ENCODE measurements around the gene NUDT14. TPM values are rescaled to one million over a fixed set of nuclear protein-coding genes. Genes with fewer than 3 reads are reported as not detected.

The NUDT14 gene
- total and polyA plus RNA-seq, 12 donors, result 4.1 to 55.8 (median 36.6) TPM

DNA sequence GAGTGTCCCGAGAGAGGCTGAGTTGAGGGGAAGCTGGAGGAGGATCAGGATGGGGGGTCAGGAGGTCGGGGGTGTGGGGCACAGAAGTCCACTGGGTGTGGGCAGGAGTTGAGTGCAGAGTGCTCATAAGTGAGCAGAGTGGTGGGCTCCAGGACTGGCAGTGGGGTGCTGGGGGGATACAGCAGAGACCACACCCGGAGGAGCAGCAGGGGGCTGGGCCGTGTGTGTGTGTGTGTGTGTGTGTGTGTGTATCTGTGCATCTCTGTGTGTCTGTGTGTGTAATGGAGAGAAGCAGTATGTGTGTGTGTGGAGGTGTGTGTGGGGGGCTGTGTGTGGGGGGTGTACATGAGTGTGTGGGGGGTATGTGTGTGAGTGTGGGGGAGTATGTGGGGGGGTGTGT lies 4.9 kb upstream of the NUDT14 start:
- Histone ChIP-seq H3K27ac (no peak overlapping the region), H3K27me3 (peaks cover 13% of the 10 kb centered on the region), H3K4me3 (no peak overlapping the region), H3K9me3 (replicated peaks in 1 of 3) (no peaks in the 10 kb centered on the region), H3K4me1 (replicated peaks in 1 of 2) (peaks cover 0 to 5% of the 10 kb centered on the region in 2 donors), H3K36me3 (replicated peaks in 1 of 2) (no peaks in the 10 kb centered on the region)
- TF ChIP-seq POLR2A (IDR thresholded peaks at IDR 0.05), result no peak
- TF ChIP-seq, protein P1, sequence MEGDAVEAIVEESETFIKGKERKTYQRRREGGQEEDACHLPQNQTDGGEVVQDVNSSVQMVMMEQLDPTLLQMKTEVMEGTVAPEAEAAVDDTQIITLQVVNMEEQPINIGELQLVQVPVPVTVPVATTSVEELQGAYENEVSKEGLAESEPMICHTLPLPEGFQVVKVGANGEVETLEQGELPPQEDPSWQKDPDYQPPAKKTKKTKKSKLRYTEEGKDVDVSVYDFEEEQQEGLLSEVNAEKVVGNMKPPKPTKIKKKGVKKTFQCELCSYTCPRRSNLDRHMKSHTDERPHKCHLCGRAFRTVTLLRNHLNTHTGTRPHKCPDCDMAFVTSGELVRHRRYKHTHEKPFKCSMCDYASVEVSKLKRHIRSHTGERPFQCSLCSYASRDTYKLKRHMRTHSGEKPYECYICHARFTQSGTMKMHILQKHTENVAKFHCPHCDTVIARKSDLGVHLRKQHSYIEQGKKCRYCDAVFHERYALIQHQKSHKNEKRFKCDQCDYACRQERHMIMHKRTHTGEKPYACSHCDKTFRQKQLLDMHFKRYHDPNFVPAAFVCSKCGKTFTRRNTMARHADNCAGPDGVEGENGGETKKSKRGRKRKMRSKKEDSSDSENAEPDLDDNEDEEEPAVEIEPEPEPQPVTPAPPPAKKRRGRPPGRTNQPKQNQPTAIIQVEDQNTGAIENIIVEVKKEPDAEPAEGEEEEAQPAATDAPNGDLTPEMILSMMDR (IDR thresholded peaks at IDR 0.05), result no peak
- intact Hi-C loops (cut with DNase I), result no loop called here
- WGBS, 4 donors, result 26 to 45% (median 30%) methylated on average over 4 of the region's 4 CpGs
- no peak for DNase-seq

DNA sequence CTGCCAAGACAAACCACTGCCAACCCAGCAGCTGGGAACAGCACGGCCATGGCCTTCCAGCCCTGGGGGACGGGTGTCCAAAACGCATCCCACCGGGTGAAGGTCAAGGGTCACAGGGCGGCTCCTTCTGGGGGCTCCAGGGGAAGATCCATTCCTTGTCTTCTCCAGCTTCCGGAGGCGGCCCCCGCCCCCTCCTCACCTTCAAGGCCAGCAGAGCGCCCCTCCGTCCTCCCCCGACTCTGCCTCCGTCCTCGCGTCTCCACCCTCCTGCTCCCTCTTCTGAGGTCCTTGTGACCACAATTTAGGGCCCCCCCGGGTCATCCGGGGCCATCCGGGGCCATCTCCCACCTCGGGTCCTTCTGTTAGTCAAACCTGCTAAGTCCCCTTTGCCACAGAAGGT lies 3.9 kb upstream of the NUDT14 start:
- WGBS, 4 donors, result 56 to 72% (median 63%) methylated on average over 11 to 18 of the region's 18 CpGs
- Histone ChIP-seq H3K4me1 (replicated peaks in 1 of 2) (peaks cover 7 to 11% of the 10 kb centered on the region in 2 donors), H3K36me3 (replicated peaks in 1 of 2) (no peaks in the 10 kb centered on the region), H3K27ac (no peak overlapping the region), H3K27me3 (peaks cover 13% of the 10 kb centered on the region), H3K9me3 (replicated peaks in 1 of 3) (no peaks in the 10 kb centered on the region), H3K4me3 (no peak overlapping the region)
- intact Hi-C loops (cut with DNase I), result no loop called here
- TF ChIP-seq POLR2A (IDR thresholded peaks at IDR 0.05), result no peak
- TF ChIP-seq, protein P1 (IDR thresholded peaks at IDR 0.05), result no peak
- DNase-seq, result no peak

DNA sequence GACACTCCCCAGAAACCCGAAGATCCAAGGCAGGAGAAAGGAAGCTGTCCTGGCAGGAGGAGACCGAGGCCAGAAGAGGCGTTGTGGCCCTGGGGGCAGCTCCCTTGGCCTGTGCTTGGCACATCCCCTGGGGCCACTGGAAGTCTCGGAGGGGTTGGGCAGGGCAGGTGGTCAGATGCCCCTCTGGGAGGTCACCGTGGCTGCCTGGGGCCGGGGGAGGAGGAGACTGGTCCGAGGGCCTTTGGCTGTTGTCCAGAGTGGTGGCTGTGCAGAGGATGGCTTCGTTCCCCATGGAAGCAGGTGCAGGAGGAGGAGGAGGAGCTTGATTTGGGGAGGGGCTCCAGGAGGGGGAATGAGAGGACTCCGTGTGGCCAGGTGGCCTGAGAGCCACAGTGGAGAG lies 3.3 kb upstream of the NUDT14 start:
- 64 to 78% (median 75%) methylated on average over 4 to 9 of the region's 9 CpGs for WGBS, 4 donors
- no peak overlapping the region for H3K4me3 ChIP-seq
- peaks cover 13% of the 10 kb centered on the region for H3K27me3 ChIP-seq
- DNase-seq, result no peak
- no peaks in the 10 kb centered on the region for H3K9me3 ChIP-seq (replicated peaks in 1 of 3)
- H3K36me3 ChIP-seq (replicated peaks in 1 of 2), result no peaks in the 10 kb centered on the region
- H3K4me1 ChIP-seq (replicated peaks in 1 of 2), result peaks cover 8 to 11% of the 10 kb centered on the region in 2 donors
- TF ChIP-seq, protein P1 (IDR thresholded peaks at IDR 0.05), result no peak
- TF ChIP-seq POLR2A (IDR thresholded peaks at IDR 0.05), result no peak
- H3K27ac ChIP-seq, result no peak overlapping the region
- intact Hi-C loops (cut with DNase I), result no loop called here

GRCh38 chr14:105182296-105183020 lies 1.3 kb upstream of the NUDT14 start:
- H3K4me1 ChIP-seq (replicated peaks in 1 of 2), result peaks cover 8 to 11% of the 10 kb centered on the region in 2 donors
- H3K36me3 ChIP-seq (replicated peaks in 1 of 2), result no peaks in the 10 kb centered on the region
- no peaks in the 10 kb centered on the region for H3K9me3 ChIP-seq (replicated peaks in 1 of 3)
- no peak for TF ChIP-seq POLR2A (IDR thresholded peaks at IDR 0.05)
- TF ChIP-seq, protein P1 (IDR thresholded peaks at IDR 0.05), result no peak
- no peak overlapping the region for H3K27ac ChIP-seq
- H3K4me3 ChIP-seq, result no peak overlapping the region
- intact Hi-C loops (cut with DNase I), result no loop called here
- no peak for DNase-seq
- WGBS, 4 donors, result 74 to 89% (median 78%) methylated on average over 2 to 25 of the region's 25 CpGs
- H3K27me3 ChIP-seq, result no peaks in the 10 kb centered on the region
